Epidermal melanocyte (primary cell): ENCODE results near the gene MLLT1.

Source experiments
- DNase-seq: peaks from one replicate; pipeline ENCODE4 v3.0.0; 2011; ENCODE audit warnings: low spot score; ENCODE audit not compliant: insufficient read length

Gene MLLT1

GRCh38 chr19:6274756-6275155 is 5.0 kb downstream of the MLLT1 start:
- DNase-seq = no peak

GRCh38 chr19:6273701-6274601 is 5.8 kb downstream of the MLLT1 start:
- peak; percentile 83 for DNase-seq

GRCh38 chr19:6272913-6273600 is 6.7 kb downstream of the MLLT1 start:
- DNase-seq = no peak

GRCh38 chr19:6272411-6272791 is 7.4 kb downstream of the MLLT1 start:
- no peak for DNase-seq

GRCh38 chr19:6271721-6272410 is 7.9 kb downstream of the MLLT1 start:
- peak; percentile 55 for DNase-seq

- DNase-seq = no peak
These were observed 8.5 kb downstream of the MLLT1 start for GRCh38 chr19:6271251-6271650.

GRCh38 chr19:6270822-6271221 is 9.0 kb downstream of the MLLT1 start:
- DNase-seq = no peak

GRCh38 chr19:6270076-6270745 is 9.6 kb downstream of the MLLT1 start:
- no peak for DNase-seq

- no peak for DNase-seq
These were observed 10.5 kb downstream of the MLLT1 start for GRCh38 chr19:6269101-6269886.

GRCh38 chr19:6268382-6268771 is 11.4 kb downstream of the MLLT1 start:
- no peak for DNase-seq

- DNase-seq = no peak
These were observed 12.0 kb downstream of the MLLT1 start for GRCh38 chr19:6267552-6268381.

- no peak for DNase-seq
These were observed 15.0 kb downstream of the MLLT1 start for GRCh38 chr19:6264803-6265202.

GRCh38 chr19:6263735-6264444 is 15.9 kb downstream of the MLLT1 start:
- no peak for DNase-seq

- no peak for DNase-seq
These were observed 16.5 kb downstream of the MLLT1 start for GRCh38 chr19:6263306-6263705.

GRCh38 chr19:6262519-6262918 is 17.3 kb downstream of the MLLT1 start:
- no peak for DNase-seq

GRCh38 chr19:6261883-6262282 is 17.9 kb downstream of the MLLT1 start:
- DNase-seq = no peak

GRCh38 chr19:6260912-6261650 is 18.7 kb downstream of the MLLT1 start:
- no peak for DNase-seq

- no peak for DNase-seq
These were observed 19.4 kb downstream of the MLLT1 start for GRCh38 chr19:6260376-6260775.
